ENCODE measurements around the gene NYAP1. TPM values are rescaled to one million over a fixed set of nuclear protein-coding genes. Genes with fewer than 3 reads are reported as not detected.

The NYAP1 gene
- total RNA-seq, 1 donor from 2014 or later, result 0.55 TPM

GRCh38 chr7:100506356-100506923 lies 22.7 kb downstream of the NYAP1 start:
- TF ChIP-seq, protein P1, sequence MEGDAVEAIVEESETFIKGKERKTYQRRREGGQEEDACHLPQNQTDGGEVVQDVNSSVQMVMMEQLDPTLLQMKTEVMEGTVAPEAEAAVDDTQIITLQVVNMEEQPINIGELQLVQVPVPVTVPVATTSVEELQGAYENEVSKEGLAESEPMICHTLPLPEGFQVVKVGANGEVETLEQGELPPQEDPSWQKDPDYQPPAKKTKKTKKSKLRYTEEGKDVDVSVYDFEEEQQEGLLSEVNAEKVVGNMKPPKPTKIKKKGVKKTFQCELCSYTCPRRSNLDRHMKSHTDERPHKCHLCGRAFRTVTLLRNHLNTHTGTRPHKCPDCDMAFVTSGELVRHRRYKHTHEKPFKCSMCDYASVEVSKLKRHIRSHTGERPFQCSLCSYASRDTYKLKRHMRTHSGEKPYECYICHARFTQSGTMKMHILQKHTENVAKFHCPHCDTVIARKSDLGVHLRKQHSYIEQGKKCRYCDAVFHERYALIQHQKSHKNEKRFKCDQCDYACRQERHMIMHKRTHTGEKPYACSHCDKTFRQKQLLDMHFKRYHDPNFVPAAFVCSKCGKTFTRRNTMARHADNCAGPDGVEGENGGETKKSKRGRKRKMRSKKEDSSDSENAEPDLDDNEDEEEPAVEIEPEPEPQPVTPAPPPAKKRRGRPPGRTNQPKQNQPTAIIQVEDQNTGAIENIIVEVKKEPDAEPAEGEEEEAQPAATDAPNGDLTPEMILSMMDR (IDR thresholded peaks at IDR 0.05), result no peak
- DNase-seq, result no peak
- Histone ChIP-seq H3K4me3 (no peak overlapping the region), H3K27ac (no peak overlapping the region), H3K4me1 (no peaks in the 10 kb centered on the region), H3K9me3 (no peaks in the 10 kb centered on the region), H3K36me3 (no peaks in the 10 kb centered on the region), H3K27me3 (no peaks in the 10 kb centered on the region)
- ATAC-seq, result no peak
- intact Hi-C loops (cut with DNase I), result no loop called here

GRCh38 chr7:100509231-100509630 lies 25.5 kb downstream of the NYAP1 start:
- ATAC-seq (peak; percentile 15), DNase-seq (peak; percentile 66)
- no peaks in the 10 kb centered on the region for H3K9me3 ChIP-seq
- H3K4me3 ChIP-seq, result no peak overlapping the region
- H3K27me3 ChIP-seq, result no peaks in the 10 kb centered on the region
- H3K27ac ChIP-seq, result no peak overlapping the region
- TF ChIP-seq, protein P1 (IDR thresholded peaks at IDR 0.05), result no peak
- H3K4me1 ChIP-seq, result no peaks in the 10 kb centered on the region
- H3K36me3 ChIP-seq, result no peaks in the 10 kb centered on the region
- intact Hi-C loops (cut with DNase I), result no loop called here

DNA sequence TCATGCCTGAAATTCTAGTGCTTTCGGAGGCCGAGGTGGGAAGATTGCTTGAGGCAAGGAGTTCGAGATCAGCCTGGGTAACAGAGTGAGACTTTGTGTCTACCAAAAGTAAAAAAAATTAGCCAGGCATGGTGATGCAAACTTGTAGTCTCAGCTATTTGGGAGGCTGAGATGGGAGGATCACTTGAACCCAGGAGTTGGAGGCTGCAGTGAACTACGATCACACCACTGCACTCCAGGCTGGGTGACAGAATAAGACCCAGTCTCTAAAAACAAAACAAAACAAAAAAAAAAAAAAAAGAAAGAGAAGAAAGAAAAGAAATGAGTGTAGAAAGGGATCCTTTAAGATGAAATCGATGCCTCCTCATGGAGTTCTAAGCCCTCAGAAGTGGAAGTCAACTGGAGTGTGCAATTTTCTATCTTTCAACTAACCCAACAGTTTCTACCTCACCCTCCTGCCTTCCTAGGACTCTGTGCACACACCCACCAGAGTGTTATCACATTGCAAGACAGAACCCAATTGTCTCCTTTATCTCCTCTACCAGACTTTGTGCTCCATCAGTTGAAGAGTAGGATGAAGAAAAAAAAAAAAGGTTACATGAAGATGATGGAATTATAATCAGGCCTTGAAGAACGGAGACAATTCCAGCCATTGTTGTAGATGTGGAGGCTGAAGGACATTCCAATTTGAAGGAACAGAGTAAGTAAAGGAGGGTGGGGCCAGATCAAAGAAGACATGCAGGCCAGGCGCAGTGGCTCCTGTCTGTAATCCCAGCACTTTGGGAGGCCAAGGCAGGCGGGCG lies 26.9 kb downstream of the NYAP1 start:
- DNase-seq (no peak), ATAC-seq (no peak)
- no peaks in the 10 kb centered on the region for H3K27me3 ChIP-seq
- peaks cover 8% of the 10 kb centered on the region for H3K4me1 ChIP-seq
- H3K9me3 ChIP-seq, result no peaks in the 10 kb centered on the region
- H3K36me3 ChIP-seq, result no peaks in the 10 kb centered on the region
- TF ChIP-seq, protein P1 (IDR thresholded peaks at IDR 0.05), result no peak
- H3K4me3 ChIP-seq, result no peak overlapping the region
- intact Hi-C loops (cut with DNase I), result no loop called here
- H3K27ac ChIP-seq, result no peak overlapping the region

GRCh38 chr7:100513212-100513810 lies 29.6 kb downstream of the NYAP1 start:
- H3K27me3 ChIP-seq, result no peaks in the 10 kb centered on the region
- no peak overlapping the region for H3K27ac ChIP-seq
- no peak for ATAC-seq
- TF ChIP-seq, protein P1 (IDR thresholded peaks at IDR 0.05), result no peak
- H3K4me3 ChIP-seq, result no peak overlapping the region
- no peaks in the 10 kb centered on the region for H3K9me3 ChIP-seq
- no peaks in the 10 kb centered on the region for H3K36me3 ChIP-seq
- no peak for DNase-seq
- intact Hi-C loops (cut with DNase I), result no loop called here
- H3K4me1 ChIP-seq, result peaks cover 13% of the 10 kb centered on the region

DNA sequence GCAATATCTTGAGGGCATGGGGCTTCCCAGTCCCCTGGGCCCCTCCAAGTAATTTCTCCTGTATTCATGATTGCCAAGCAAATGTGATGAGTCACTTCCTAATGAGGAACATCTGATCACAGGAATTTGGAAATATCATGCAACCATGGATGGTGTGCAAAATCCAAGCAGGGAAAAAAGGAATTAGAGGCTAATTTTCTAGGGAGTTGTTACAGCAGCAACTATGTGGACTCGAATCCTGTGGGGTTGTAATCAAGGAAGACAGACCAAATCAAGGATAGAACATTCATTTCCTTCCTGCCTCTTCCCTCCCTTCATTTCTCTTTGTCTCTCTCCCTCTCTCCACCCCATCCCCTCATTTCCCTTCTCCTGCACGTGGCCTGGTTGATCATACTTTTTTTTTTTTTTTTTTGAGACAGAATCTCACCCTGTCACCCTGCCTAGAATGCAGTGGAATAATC lies 31.4 kb downstream of the NYAP1 start:
- Histone ChIP-seq H3K36me3 (no peaks in the 10 kb centered on the region), H3K27ac (no peak overlapping the region), H3K9me3 (no peaks in the 10 kb centered on the region), H3K4me3 (no peak overlapping the region), H3K4me1 (peaks cover 13% of the 10 kb centered on the region), H3K27me3 (no peaks in the 10 kb centered on the region)
- no peak for ATAC-seq
- intact Hi-C loops (cut with DNase I), result no loop called here
- no peak for DNase-seq
- TF ChIP-seq, protein P1 (IDR thresholded peaks at IDR 0.05), result no peak
